SK-N-SH (cell line): ENCODE results near the gene ATP2B2. TPM values are rescaled to one million over a fixed set of nuclear protein-coding genes. Genes with fewer than 3 reads are reported as not detected.
A peak's percentile ranks its signal among the peaks of the same experiment; 100 is the strongest.

Source experiments
- CTCF ChIA-PET: fragments of 300-600, 350-600 bp; formaldehyde crosslinking; extraction: SDS; loops from one replicate; lab custom pipeline; 2021; lab: Yijun Ruan, JAX
- POLR2A ChIA-PET: fragments of 350-600 bp; sonication (Branson Sonifier 250); formaldehyde crosslinking; extraction: SDS; loops from one replicate; lab custom pipeline; 2020; ENCODE audit warnings: antibody characterized with exemption, inconsistent platforms; lab: Yijun Ruan, JAX
- DNase-seq: peaks from one replicate; pipeline ENCODE4 v3.0.0; 2012
- H2AFZ ChIP-seq: fragments of 200-600 bp; sonication (generic); 2 replicates; pipeline ENCODE4 v1.8.1; 2016; ENCODE audit warnings: antibody characterized with exemption, mild to moderate bottlenecking, low read depth
- H3F3A ChIP-seq: fragments of 200-600 bp; sonication (generic); replicated peaks from 2 replicates; pipeline ENCODE3; 2016; ENCODE audit warnings: antibody characterized with exemption, mild to moderate bottlenecking; ENCODE audit not compliant: insufficient read depth
- H3K27ac ChIP-seq, 2 experiments: fragments of 200-500 bp in 1 of 2; fragments of 200-600 bp in 1 of 2; sonication (Bioruptor generic) in 1 of 2; sonication (generic), shearing (Covaris generic) in 1 of 2; 2 replicates each; pipeline versions ENCODE4 v1.5.1 to v1.6.1; 2014 to 2016; ENCODE audit warnings: low read depth in 2 of 2, inconsistent platforms in 1 of 2, low read length in 1 of 2, mild to moderate bottlenecking in 1 of 2, mixed read lengths in 1 of 2
- H3K27me3 ChIP-seq: fragments of 200-600 bp; sonication (generic), shearing (Covaris generic); 2 replicates; pipeline ENCODE4 v1.6.1; 2016; ENCODE audit warnings: mixed run types; ENCODE audit not compliant: insufficient read depth
- H3K36me3 ChIP-seq, 2 experiments: fragments of 200-500 bp in 1 of 2; fragments of 200-600 bp in 1 of 2; sonication (Bioruptor generic) in 1 of 2; sonication (generic) in 1 of 2; replicated peaks in 1 of 2; 2 replicates each; pipeline versions ENCODE3 to v1.5.1; 2014 to 2016; ENCODE audit warnings: low read length in 1 of 2, mild to moderate bottlenecking in 1 of 2; ENCODE audit not compliant: insufficient read depth in 2 of 2, control insufficient read depth in 1 of 2
- H3K4me1 ChIP-seq, 2 experiments: fragments of 200-500 bp in 1 of 2; fragments of 200-600 bp in 1 of 2; sonication (Bioruptor generic) in 1 of 2; sonication (generic), shearing (Covaris generic) in 1 of 2; 2 replicates each; pipeline versions ENCODE4 v1.5.1 to v1.6.1; 2014 to 2016; ENCODE audit warnings: low read depth in 1 of 2, low read length in 1 of 2, mixed run types in 1 of 2; ENCODE audit not compliant: insufficient read depth in 2 of 2, control insufficient read depth in 1 of 2
- H3K4me2 ChIP-seq: fragments of 200-600 bp; sonication (generic), shearing (Covaris generic); 2 replicates; pipeline ENCODE4 v1.6.1; 2017; ENCODE audit warnings: mixed run types
- H3K4me3 ChIP-seq, 2 experiments: fragments of 200-500 bp in 1 of 2; fragments of 200-600 bp in 1 of 2; sonication (Bioruptor generic) in 1 of 2; sonication (generic), shearing (Covaris generic) in 1 of 2; 2 replicates each; pipeline versions ENCODE4 v1.5.1 to v1.8.1; 2014 to 2016; ENCODE audit warnings: low read depth in 2 of 2, inconsistent platforms in 1 of 2, low read length in 1 of 2, mild to moderate bottlenecking in 1 of 2, mixed read lengths in 1 of 2, moderate library complexity in 1 of 2
- H3K79me2 ChIP-seq: fragments of 200-600 bp; sonication (generic); 2 replicates; pipeline ENCODE4 v1.8.1; 2017; ENCODE audit warnings: mild to moderate bottlenecking; ENCODE audit not compliant: insufficient read depth
- H3K9ac ChIP-seq: fragments of 200-600 bp; sonication (generic); 2 replicates; pipeline ENCODE4 v1.6.1; 2017; ENCODE audit warnings: mixed run types
- H3K9me2 ChIP-seq: fragments of 200-600 bp; sonication (generic); 2 replicates; pipeline ENCODE4 v1.6.1; 2017; ENCODE audit warnings: mixed run types
- H3K9me3 ChIP-seq: fragments of 200-600 bp; sonication (generic); 2 replicates; pipeline ENCODE4 v1.6.1; 2017; ENCODE audit warnings: mixed run types, mild to moderate bottlenecking, moderate library complexity
- H4K20me1 ChIP-seq: fragments of 200-600 bp; sonication (generic); 2 replicates; pipeline ENCODE4 v1.6.1; 2017; ENCODE audit warnings: mild to moderate bottlenecking, mixed run types; ENCODE audit not compliant: insufficient read depth
- CHD2 ChIP-seq: fragments of 150-350 bp; IDR thresholded peaks from 2 replicates; pipeline ENCODE4 v1.6.1; 2018; ENCODE audit warnings: low read length; ENCODE audit not compliant: partially characterized antibody
- ELF1 ChIP-seq: IDR thresholded peaks from 2 replicates; pipeline ENCODE4 v1.4.0; 2012
- EZH2phosphoT487 ChIP-seq: fragments of 200-600 bp; sonication (generic); IDR thresholded peaks from 2 replicates; pipeline ENCODE4 v1.6.1; 2017; ENCODE audit warnings: low read depth, mixed run types, mild to moderate bottlenecking, antibody characterized with exemption, moderate library complexity, borderline replicate concordance
- FOXJ3 ChIP-seq: sonication (generic); formaldehyde crosslinking; IDR thresholded peaks from 2 replicates; pipeline ENCODE4 v1.5.1; 2020; ENCODE audit warnings: mild to moderate bottlenecking, missing genetic modification reagents
- FOXM1 ChIP-seq: IDR thresholded peaks from 2 replicates; pipeline ENCODE4 v1.4.0; 2012; ENCODE audit warnings: low read depth, mild to moderate bottlenecking
- MAX ChIP-seq: IDR thresholded peaks from 2 replicates; pipeline ENCODE4 v1.4.0; 2012; ENCODE audit warnings: low read depth
- MXI1 ChIP-seq: IDR thresholded peaks from 2 replicates; pipeline ENCODE4 v1.6.1; 2012; ENCODE audit warnings: mild to moderate bottlenecking, low read depth, low read length, improper control_type of control experiment
- NFIC ChIP-seq: IDR thresholded peaks from 2 replicates; pipeline ENCODE4 v1.4.0; 2012; ENCODE audit warnings: borderline replicate concordance
- NRF1 ChIP-seq: IDR thresholded peaks from 2 replicates; pipeline ENCODE4 v1.6.1; 2012; ENCODE audit warnings: low read depth, mild to moderate bottlenecking, low read length
- RAD21 ChIP-seq: IDR thresholded peaks from 2 replicates; pipeline ENCODE4 v1.6.1; 2012; ENCODE audit warnings: mild to moderate bottlenecking, low read length
- RCOR1 ChIP-seq: fragments of 150-350 bp; IDR thresholded peaks from 2 replicates; pipeline ENCODE4 v1.6.1; 2017; ENCODE audit warnings: antibody characterized with exemption, low read length
- RFX5 ChIP-seq: IDR thresholded peaks from 2 replicates; pipeline ENCODE4 v1.6.1; 2012; ENCODE audit warnings: mild to moderate bottlenecking, improper control_type of control experiment, low read length
- SMC3 ChIP-seq: IDR thresholded peaks from 2 replicates; pipeline ENCODE4 v1.6.1; 2012; ENCODE audit warnings: low read depth, low read length, improper control_type of control experiment
- TAF1 ChIP-seq: IDR thresholded peaks from 2 replicates; pipeline ENCODE4 v1.6.1; 2012; ENCODE audit warnings: low read depth, mild to moderate bottlenecking, low read length, moderate library complexity, borderline replicate concordance
- TCF12 ChIP-seq: IDR thresholded peaks from 2 replicates; pipeline ENCODE4 v1.4.0; 2012
- USF1 ChIP-seq: IDR thresholded peaks from 2 replicates; pipeline ENCODE4 v1.4.0; 2012; ENCODE audit warnings: low read depth, borderline replicate concordance
- YY1 ChIP-seq: IDR thresholded peaks from 2 replicates; pipeline ENCODE4 v1.4.0; 2012; ENCODE audit warnings: low read depth, mild to moderate bottlenecking
- ZBTB33 ChIP-seq: IDR thresholded peaks from 2 replicates; pipeline ENCODE4 v1.4.0; 2012; ENCODE audit warnings: low read depth, borderline replicate concordance
- WGBS: methylation state at CpG from one replicate; pipeline ENCODE4 v1.1.6; 2017; ENCODE audit warnings: low lambda C conversion rate; 5-methylcytosine and 5-hydroxymethylcytosine counted together
- polyA plus RNA-seq, 3 experiments: library from polyadenylated mRNA; depleted of rRNA; stranded (reverse); fragments of >200 nt; gene quantifications; 2 replicates each; pipeline ENCODE4 v1.2.3, GENCODE V29; 2012

ATP2B2 gene
- 0.05 and 0.15 TPM in 2 replicates for polyA plus RNA-seq (2012; rRNA removed)
- polyA plus RNA-seq (2012; cell fraction: cytosol; rRNA removed), result 0.05 and 0.10 TPM in 2 replicates
- polyA plus RNA-seq (2012; cell fraction: nucleus; rRNA removed), result 0.04 and 0.11 TPM in 2 replicates

- TF ChIP-seq RCOR1 (no peak), FOXJ3 (CRISPR knock-in tag) (0 out of 2 replicates have a peak, but pooled peaks have one; percentile 35)
- TF ChIP-seq, all 33 proteins: peak for 1
- no peaks in the 10 kb centered on the region for H4K20me1 ChIP-seq
- peak within 1 kb of the TSS; percentile 41 to 43; a peak in 3 of 4 replicates for H3K4me3 ChIP-seq
- POLR2A ChIA-PET, result no interaction called here
- no peaks in the 10 kb centered on the region for H3K79me2 ChIP-seq
- 0 out of 2 replicates have a peak, but pooled peaks cover 8% of the 10 kb centered on the region for H3K27me3 ChIP-seq
- H3K4me1 ChIP-seq, result peaks cover 0 to 14% of the 10 kb centered on the region in 2 experiments; a peak in 1 of 4 replicates
- WGBS, result 3% methylated on average over 25 of the region's 42 CpGs
- no peaks in the 10 kb centered on the region for H3K9me2 ChIP-seq
- peak; percentile 95 for DNase-seq
- no peak within 1 kb of the TSS for H2AFZ ChIP-seq
- H3K4me2 ChIP-seq, result peak within 1 kb of the TSS; percentile 71
- CTCF ChIA-PET, result interaction anchor here (1.0 to 3.4 kb wide), 7 partner anchors 9 to 234 kb away, joined by 3 to 16 read pairs (median 5); no protein-coding TSS in a partner anchor
- H3F3A ChIP-seq, result no peaks in the 10 kb centered on the region
- no peaks in the 10 kb centered on the region for H3K36me3 ChIP-seq
- H3K27ac ChIP-seq, result peak within 1 kb of the TSS in 1 of 2 experiments; percentile 20; a peak in 2 of 4 replicates
- H3K9ac ChIP-seq, result no peak within 1 kb of the TSS
- no peaks in the 10 kb centered on the region for H3K9me3 ChIP-seq
Measured at GRCh38 chr3:10505050-10505790, at the start of gene ATP2B2. Gene ATP2B2, minus strand, starts transcription at chr3:10505586. Its CDS starts 56,043 bp downstream, at chr3:10449543.

GRCh38 chr3:10554746-10555145 is 49.4 kb upstream of the ATP2B2 start:
- Histone ChIP-seq H4K20me1 (no peaks in the 10 kb centered on the region), H3K4me1 (no peaks in the 10 kb centered on the region), H3F3A (no peaks in the 10 kb centered on the region), H2AFZ (no peak overlapping the region), H3K79me2 (no peaks in the 10 kb centered on the region), H3K36me3 (no peaks in the 10 kb centered on the region), H3K4me2 (no peak overlapping the region), H3K9ac (no peak overlapping the region), H3K27me3 (no peaks in the 10 kb centered on the region), H3K9me2 (no peaks in the 10 kb centered on the region), H3K9me3 (no peaks in the 10 kb centered on the region), H3K27ac (no peak overlapping the region), H3K4me3 (no peak overlapping the region)
- CTCF ChIA-PET, result interaction anchor here (0.5 to 1.1 kb wide), 3 partner anchors 36 to 211 kb away, joined by 3 read pairs; no protein-coding TSS in a partner anchor
- POLR2A ChIA-PET, result no interaction called here
- TF ChIP-seq RFX5 (no peak), USF1 (no peak), CHD2 (no peak), RAD21 (no peak), ZBTB33 (no peak), FOXJ3 (CRISPR knock-in tag) (no peak), NRF1 (no peak), MXI1 (no peak), ELF1 (no peak), FOXM1 (no peak), TAF1 (no peak), TCF12 (no peak), YY1 (no peak), EZH2phosphoT487 (no peak), NFIC (no peak), MAX (no peak), SMC3 (no peak)
- WGBS, result no CpG with 5 or more reads among the region's 1 CpG
- DNase-seq, result no peak
